K562 (cell line): ENCODE results near the gene LRRC74B. TPM values are rescaled to one million over a fixed set of nuclear protein-coding genes. Genes with fewer than 3 reads are reported as not detected.

ENCODE experiments used
- CBX5 ChIP-seq: IDR thresholded peaks from 2 replicates; pipeline ENCODE4 v1.6.1; 2014; ENCODE audit warnings: low read depth, borderline replicate concordance
- FOXA3 ChIP-seq, 2 experiments: fragments of 450-650 bp in 1 of 2; sonication (generic) in 1 of 2; formaldehyde crosslinking; IDR thresholded peaks in 1 of 2; conservative IDR thresholded peaks in 1 of 2; 2 replicates each; pipeline versions ENCODE4 v1.4.0 to v1.8.0; 2020 to 2022; ENCODE audit warnings: mild to moderate bottlenecking in 2 of 2, missing genetic modification reagents in 1 of 2
- GABPA ChIP-seq: fragments of 200-800 bp; sonication (Bioruptor generic); conservative IDR thresholded peaks from 2 replicates; pipeline ENCODE4 v1.6.1; 2016; ENCODE audit warnings: low read depth, missing genetic modification characterization, missing compliant biosample characterization
- GABPB1 ChIP-seq: sonication (generic); formaldehyde crosslinking; IDR thresholded peaks from 2 replicates; pipeline ENCODE4 v1.8.0; 2022; ENCODE audit warnings: mild to moderate bottlenecking, missing genetic modification reagents
- HDAC2 ChIP-seq: fragments of 450-650 bp; IDR thresholded peaks from 2 replicates; pipeline ENCODE4 v1.6.1; 2016; ENCODE audit warnings: mild to moderate bottlenecking
- HMGN3 ChIP-seq: IDR thresholded peaks from 2 replicates; pipeline ENCODE4 v1.6.1; 2011; ENCODE audit warnings: borderline replicate concordance, low read depth, mild to moderate bottlenecking, mixed read lengths, low read length; ENCODE audit not compliant: insufficient read length; ENCODE audit errors: extremely low read depth
- LCOR ChIP-seq: sonication (generic); formaldehyde crosslinking; IDR thresholded peaks from 2 replicates; pipeline ENCODE4 v1.8.0; 2022; ENCODE audit warnings: mild to moderate bottlenecking, missing genetic modification reagents
- MCM3 ChIP-seq: fragments of 450-650 bp; IDR thresholded peaks from 2 replicates; pipeline ENCODE4 v1.6.1; 2016
- NFE2L1 ChIP-seq: fragments of 450-650 bp; IDR thresholded peaks from 2 replicates; pipeline ENCODE4 v1.6.1; 2016; ENCODE audit warnings: missing genetic modification characterization, low read depth, mild to moderate bottlenecking, missing compliant biosample characterization, moderate library complexity, borderline replicate concordance
- SMAD1 ChIP-seq: fragments of 150-350 bp; IDR thresholded peaks from 2 replicates; pipeline ENCODE4 v1.6.1; 2014; ENCODE audit warnings: low read length, low read depth; ENCODE audit not compliant: partially characterized antibody
- SMARCB1 ChIP-seq: IDR thresholded peaks from 2 replicates; pipeline ENCODE4 v1.6.1; 2011; ENCODE audit warnings: improper control_type of control experiment, low read depth; ENCODE audit not compliant: insufficient read length
- SOX6 ChIP-seq: fragments of 450-650 bp; IDR thresholded peaks from 2 replicates; pipeline ENCODE4 v1.6.1; 2014; ENCODE audit warnings: mild to moderate bottlenecking
- SREBF2 ChIP-seq: sonication (generic); formaldehyde crosslinking; IDR thresholded peaks from 2 replicates; pipeline ENCODE4 v1.4.0; 2020; ENCODE audit warnings: mild to moderate bottlenecking, missing genetic modification reagents
- TCF7L2 ChIP-seq: fragments of 150-350 bp; IDR thresholded peaks from 2 replicates; pipeline ENCODE4 v1.6.1; 2016; ENCODE audit warnings: low read depth, mild to moderate bottlenecking, low read length, moderate library complexity
- U2AF2 ChIP-seq: fragments of 200-400 bp; formaldehyde crosslinking; optimal IDR thresholded peaks from 2 replicates; pipeline ENCODE3; 2017; ENCODE audit warnings: low read depth, mild to moderate bottlenecking, low read length
- ZKSCAN1 ChIP-seq: fragments of 150-350 bp; IDR thresholded peaks from 2 replicates; pipeline ENCODE4 v1.6.1; 2016; ENCODE audit warnings: low read depth, low read length
- ZNF586 ChIP-seq: fragments of 450-650 bp; formaldehyde crosslinking; conservative IDR thresholded peaks from 2 replicates; pipeline ENCODE4 v1.4.0; 2020; ENCODE audit warnings: mild to moderate bottlenecking, moderate library complexity
- ZNF668 ChIP-seq: fragments of 250-450 bp; sonication (Bioruptor Pico); IDR thresholded peaks from 2 replicates; pipeline ENCODE4 v1.8.0; 2022; ENCODE audit warnings: mild to moderate bottlenecking, inconsistent platforms
- polyA plus RNA-seq, 8 experiments: library from polyadenylated mRNA; depleted of rRNA in 4 of 8; stranded (reverse) in 5 of 8; unstranded in 3 of 8; fragments of >200 nt; fragmentation: Nextera tagmentation in 2 of 8; fragmentation: Illumina TruSeq in 1 of 8; extraction: Ambion mirVana in 2 of 8; extraction: Trizol in 1 of 8; gene quantifications; 2 replicates each; pipeline versions ENCODE4 v1.2.1 to v1.2.3, GENCODE V29; 2011 to 2014; ENCODE audit warnings: inconsistent platforms in 1 of 8, missing spikeins in 1 of 8
- total RNA-seq, 7 experiments: library from RNA; depleted of rRNA in 6 of 7; stranded (reverse); fragments of >200 nt in 6 of 7; fragmentation: Illumina TruSeq in 2 of 7; extraction: Trizol in 2 of 7; gene quantifications; 2 replicates each; pipeline versions ENCODE4 v1.2.1 to v1.2.3, GENCODE V29; 2011 to 2021; ENCODE audit warnings: low replicate concordance in 1 of 7
- TF ChIP-seq, protein P1 (sequence below): sonication (generic); formaldehyde crosslinking; IDR thresholded peaks from 2 replicates; pipeline ENCODE4 v1.8.1; 2022; ENCODE audit warnings: missing genetic modification reagents
- TF ChIP-seq, protein P2 (sequence below): fragments of 250-450 bp; sonication (Bioruptor Pico); IDR thresholded peaks from 2 replicates; pipeline ENCODE4 v1.8.0; 2021; ENCODE audit warnings: borderline replicate concordance, mild to moderate bottlenecking, moderate library complexity; ENCODE audit not compliant: poor library complexity, severe bottlenecking
- TF ChIP-seq, protein P3 (sequence below): fragments of 250-450 bp; sonication (Bioruptor Pico); IDR thresholded peaks from 2 replicates; pipeline ENCODE4 v1.8.0; 2021; ENCODE audit warnings: mild to moderate bottlenecking, moderate library complexity
- TF ChIP-seq, protein P4 (sequence below): fragments of 450-650 bp; conservative IDR thresholded peaks from 2 replicates; pipeline ENCODE4 v1.6.1; 2016; ENCODE audit warnings: missing genetic modification characterization, low read depth, mild to moderate bottlenecking, control low read depth, missing compliant biosample characterization
- TF ChIP-seq, protein P5 (sequence below): sonication (generic); formaldehyde crosslinking; IDR thresholded peaks from 2 replicates; pipeline ENCODE4 v1.8.1; 2023; ENCODE audit warnings: mild to moderate bottlenecking, missing genetic modification reagents

The LRRC74B gene
- total and polyA plus RNA-seq, 9 of the 15 experiments (the other 6 are each of a cell fraction or from before 2014, with no cell fraction given): not detected

DNA sequence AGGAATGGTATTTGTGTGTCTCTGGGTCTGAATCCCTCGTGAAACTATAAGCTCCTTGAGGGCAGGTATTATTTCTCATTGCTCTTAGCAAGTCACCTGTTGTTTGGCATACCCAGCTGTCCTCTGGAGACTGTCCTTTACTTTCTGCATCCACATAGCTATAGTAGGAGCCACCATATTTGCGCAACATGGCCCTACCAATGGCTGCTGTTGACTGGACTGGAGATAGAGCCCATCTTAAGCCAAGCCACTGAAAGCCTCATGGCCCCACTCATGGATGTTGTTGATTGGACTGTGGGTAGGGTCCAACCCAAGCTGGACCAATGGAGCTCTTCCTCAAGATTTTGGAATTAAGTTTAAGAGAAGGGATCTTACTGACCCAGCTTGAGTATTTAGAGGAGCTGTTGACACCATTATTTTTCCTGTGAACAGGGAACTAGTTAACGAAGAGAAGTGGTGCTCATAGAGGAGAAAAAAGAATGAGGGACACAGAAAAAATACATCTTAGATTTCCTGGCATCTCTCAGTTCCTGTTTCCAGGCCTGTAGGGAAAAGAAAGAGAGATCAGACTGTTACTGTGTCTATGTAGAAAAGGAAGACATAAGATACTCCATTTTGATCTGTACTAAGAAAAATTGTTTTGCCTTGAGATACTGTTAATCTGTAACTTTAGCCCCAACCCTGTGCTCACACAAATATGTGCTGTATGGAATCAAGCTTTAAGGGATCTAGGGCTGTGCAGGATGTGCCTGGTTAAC, 47.2 kb downstream of the LRRC74B start (continued):
- TF ChIP-seq SMAD1 (no peak), SOX6 (no peak), ZNF586 (CRISPR knock-in tag) (no peak), GABPA (tag) (no peak), ZKSCAN1 (no peak), SMARCB1 (no peak), SREBF2 (CRISPR knock-in tag) (no peak), U2AF2 (no peak), GABPB1 (CRISPR knock-in tag) (no peak), NFE2L1 (tag) (no peak), CBX5 (no peak), HDAC2 (no peak), FOXA3 (CRISPR knock-in tag; conservative IDR thresholded peaks at IDR 0.05 in 1 of 2, IDR thresholded peaks at IDR 0.05 in 1 of 2) (peak in 1 of 2 experiments; percentile 14; a peak in 1 of 4 replicates), MCM3 (no peak), HMGN3 (no peak), LCOR (no peak), TCF7L2 (no peak), ZNF668 (CRISPR knock-in tag) (peak; percentile 81)
- TF ChIP-seq, protein P1, sequence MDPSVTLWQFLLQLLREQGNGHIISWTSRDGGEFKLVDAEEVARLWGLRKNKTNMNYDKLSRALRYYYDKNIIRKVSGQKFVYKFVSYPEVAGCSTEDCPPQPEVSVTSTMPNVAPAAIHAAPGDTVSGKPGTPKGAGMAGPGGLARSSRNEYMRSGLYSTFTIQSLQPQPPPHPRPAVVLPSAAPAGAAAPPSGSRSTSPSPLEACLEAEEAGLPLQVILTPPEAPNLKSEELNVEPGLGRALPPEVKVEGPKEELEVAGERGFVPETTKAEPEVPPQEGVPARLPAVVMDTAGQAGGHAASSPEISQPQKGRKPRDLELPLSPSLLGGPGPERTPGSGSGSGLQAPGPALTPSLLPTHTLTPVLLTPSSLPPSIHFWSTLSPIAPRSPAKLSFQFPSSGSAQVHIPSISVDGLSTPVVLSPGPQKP (CRISPR knock-in tag): no peak
- TF ChIP-seq, protein P2, sequence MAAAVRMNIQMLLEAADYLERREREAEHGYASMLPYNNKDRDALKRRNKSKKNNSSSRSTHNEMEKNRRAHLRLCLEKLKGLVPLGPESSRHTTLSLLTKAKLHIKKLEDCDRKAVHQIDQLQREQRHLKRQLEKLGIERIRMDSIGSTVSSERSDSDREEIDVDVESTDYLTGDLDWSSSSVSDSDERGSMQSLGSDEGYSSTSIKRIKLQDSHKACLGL: no peak
- TF ChIP-seq, protein P3, sequence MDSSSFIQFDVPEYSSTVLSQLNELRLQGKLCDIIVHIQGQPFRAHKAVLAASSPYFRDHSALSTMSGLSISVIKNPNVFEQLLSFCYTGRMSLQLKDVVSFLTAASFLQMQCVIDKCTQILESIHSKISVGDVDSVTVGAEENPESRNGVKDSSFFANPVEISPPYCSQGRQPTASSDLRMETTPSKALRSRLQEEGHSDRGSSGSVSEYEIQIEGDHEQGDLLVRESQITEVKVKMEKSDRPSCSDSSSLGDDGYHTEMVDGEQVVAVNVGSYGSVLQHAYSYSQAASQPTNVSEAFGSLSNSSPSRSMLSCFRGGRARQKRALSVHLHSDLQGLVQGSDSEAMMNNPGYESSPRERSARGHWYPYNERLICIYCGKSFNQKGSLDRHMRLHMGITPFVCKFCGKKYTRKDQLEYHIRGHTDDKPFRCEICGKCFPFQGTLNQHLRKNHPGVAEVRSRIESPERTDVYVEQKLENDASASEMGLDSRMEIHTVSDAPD (CRISPR knock-in tag): no peak
- TF ChIP-seq, protein P4, sequence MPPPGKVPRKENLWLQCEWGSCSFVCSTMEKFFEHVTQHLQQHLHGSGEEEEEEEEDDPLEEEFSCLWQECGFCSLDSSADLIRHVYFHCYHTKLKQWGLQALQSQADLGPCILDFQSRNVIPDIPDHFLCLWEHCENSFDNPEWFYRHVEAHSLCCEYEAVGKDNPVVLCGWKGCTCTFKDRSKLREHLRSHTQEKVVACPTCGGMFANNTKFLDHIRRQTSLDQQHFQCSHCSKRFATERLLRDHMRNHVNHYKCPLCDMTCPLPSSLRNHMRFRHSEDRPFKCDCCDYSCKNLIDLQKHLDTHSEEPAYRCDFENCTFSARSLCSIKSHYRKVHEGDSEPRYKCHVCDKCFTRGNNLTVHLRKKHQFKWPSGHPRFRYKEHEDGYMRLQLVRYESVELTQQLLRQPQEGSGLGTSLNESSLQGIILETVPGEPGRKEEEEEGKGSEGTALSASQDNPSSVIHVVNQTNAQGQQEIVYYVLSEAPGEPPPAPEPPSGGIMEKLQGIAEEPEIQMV: 0 out of 2 replicates have a peak, but pooled peaks have one; percentile 6
- TF ChIP-seq, protein P5, sequence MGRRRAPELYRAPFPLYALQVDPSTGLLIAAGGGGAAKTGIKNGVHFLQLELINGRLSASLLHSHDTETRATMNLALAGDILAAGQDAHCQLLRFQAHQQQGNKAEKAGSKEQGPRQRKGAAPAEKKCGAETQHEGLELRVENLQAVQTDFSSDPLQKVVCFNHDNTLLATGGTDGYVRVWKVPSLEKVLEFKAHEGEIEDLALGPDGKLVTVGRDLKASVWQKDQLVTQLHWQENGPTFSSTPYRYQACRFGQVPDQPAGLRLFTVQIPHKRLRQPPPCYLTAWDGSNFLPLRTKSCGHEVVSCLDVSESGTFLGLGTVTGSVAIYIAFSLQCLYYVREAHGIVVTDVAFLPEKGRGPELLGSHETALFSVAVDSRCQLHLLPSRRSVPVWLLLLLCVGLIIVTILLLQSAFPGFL (CRISPR knock-in tag): no peak
